ENCODE data around the gene EIF6.

Gene EIF6

GRCh38 chr20:35293303-35294292, 9.0 kb upstream of the EIF6 start:
- DNase-seq, result no peak

GRCh38 chr20:35292504-35293285, 8.1 kb upstream of the EIF6 start:
- peak; percentile 13 for DNase-seq

- DNase-seq, result no peak
Measured at GRCh38 chr20:35291654-35292503, 7.3 kb upstream of the EIF6 start, which contains the start of gene FAM83C. Gene FAM83C (minus strand): TSS chr20:35292425. CDS start chr20:35292304, 121 bp downstream.

GRCh38 chr20:35290887-35291417, 6.4 kb upstream of the EIF6 start:
- no peak for DNase-seq

- no peak for DNase-seq
Measured at GRCh38 chr20:35290186-35290886, 5.8 kb upstream of the EIF6 start.

- no peak for DNase-seq
Measured at GRCh38 chr20:35288325-35289060, 3.9 kb upstream of the EIF6 start.

- no peak for DNase-seq
Measured at GRCh38 chr20:35287509-35288324, 3.1 kb upstream of the EIF6 start.

GRCh38 chr20:35286899-35287508, 2.4 kb upstream of the EIF6 start:
- DNase-seq, result no peak

- no peak for DNase-seq
Measured at GRCh38 chr20:35286077-35286898, 1.7 kb upstream of the EIF6 start.

GRCh38 chr20:35285806-35286076, 1.2 kb upstream of the EIF6 start:
- DNase-seq, result no peak

GRCh38 chr20:35284992-35285805, 627 bp upstream of the EIF6 start:
- DNase-seq, result no peak

- DNase-seq, result no peak
Measured at GRCh38 chr20:35283441-35284266, 918 bp downstream of the EIF6 start.

- no peak for DNase-seq
Measured at GRCh38 chr20:35281506-35282101, 3.0 kb downstream of the EIF6 start.

GRCh38 chr20:35280523-35280922, 4.0 kb downstream of the EIF6 start:
- no peak for DNase-seq

GRCh38 chr20:35279533-35280174, 4.9 kb downstream of the EIF6 start:
- no peak for DNase-seq

- no peak for DNase-seq
Measured at GRCh38 chr20:35279040-35279439, 5.5 kb downstream of the EIF6 start.

Data from 8988T (cell line).